ENCODE measurements around the gene SUN1. TPM values are rescaled to one million over a fixed set of nuclear protein-coding genes. Genes with fewer than 3 reads are reported as not detected.

Gene SUN1
- total and polyA plus RNA-seq, 10 of the 15 experiments (the other 5 are each of a cell fraction or from before 2014, with no cell fraction given): 27.8 to 107 (median 65.8) TPM

DNA sequence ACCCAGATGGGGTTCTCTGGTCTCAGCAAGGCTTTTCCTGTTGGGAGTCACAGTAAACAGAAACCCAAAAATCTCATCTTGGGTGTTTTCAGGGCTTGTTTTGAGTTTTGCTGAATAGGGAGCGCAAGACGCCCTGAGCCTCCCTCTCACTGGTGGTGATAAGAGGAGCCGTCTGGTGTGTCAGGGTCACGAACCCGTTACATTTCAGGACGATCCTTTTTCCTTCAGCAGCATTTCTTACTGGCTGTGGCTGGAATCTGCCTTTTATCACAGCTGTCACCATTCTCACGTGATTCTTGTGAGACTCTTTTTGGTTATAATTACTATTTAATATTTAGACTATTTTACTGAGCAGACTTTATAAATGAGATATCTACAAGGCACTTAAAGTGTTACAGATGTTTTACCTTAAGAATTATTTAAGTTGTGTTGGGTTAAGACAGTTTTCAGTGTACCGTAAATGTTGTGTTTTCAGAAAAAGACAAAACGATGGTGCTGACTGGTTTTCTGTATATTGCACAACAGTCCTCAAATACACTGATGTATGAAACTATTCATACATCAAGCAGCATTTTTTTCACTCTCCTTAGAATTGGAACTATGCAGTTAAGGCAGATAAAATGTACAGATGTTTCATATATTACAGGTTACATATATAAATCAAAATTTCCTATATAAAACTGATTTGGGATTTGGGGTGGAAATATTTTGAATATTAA lies 41.9 kb downstream of the SUN1 start (continued):
- TF ChIP-seq CUX1 (IDR thresholded peaks at IDR 0.05; ENCODE audit: insufficient replicate concordance, low read depth, low read length) (no peak), POLR2AphosphoS2 (IDR thresholded peaks at IDR 0.05; ENCODE audit: low read depth, low read length) (no peak), SRF (IDR thresholded peaks at IDR 0.05; ENCODE audit: low read depth in 2 of 2, low read length in 2 of 2) (no peak), RFX5 (IDR thresholded peaks at IDR 0.05; ENCODE audit: low read depth, low read length) (no peak), FOXK2 (IDR thresholded peaks at IDR 0.05) (no peak), SIX5 (IDR thresholded peaks at IDR 0.05; ENCODE audit: low read depth, low read length, severe bottlenecking) (no peak), CTCF (IDR thresholded peaks at IDR 0.05 in 2 of 3, conservative IDR thresholded peaks at IDR 0.05 in 1 of 3; ENCODE audit: control insufficient read depth in 2 of 3, extremely low read depth in 1 of 3, insufficient read depth in 1 of 3, low read depth in 3 of 3, low read length in 3 of 3) (no peak)
